Esophagus muscularis mucosa (tissue), 3 donors: ENCODE measurements around the gene SAMD1.

ENCODE experiments used
- POLR2A ChIP-seq: fragments of 450-650 bp; IDR thresholded peaks from one replicate; pipeline ENCODE4 v1.6.1; 2017; ENCODE audit warnings: antibody characterized with exemption, moderate library complexity, mild to moderate bottlenecking, low read depth
- POLR2AphosphoS5 ChIP-seq, 2 donors: sonication (generic); formaldehyde crosslinking; IDR thresholded peaks; one replicate each; pipeline ENCODE4 v1.6.1; 2017; ENCODE audit warnings: antibody characterized with exemption in 2 of 2
- TF ChIP-seq, protein P1 (sequence below), 3 experiments: fragments of 200-600 bp in 2 of 3; fragments of 450-650 bp in 1 of 3; sonication (generic) in 2 of 3; IDR thresholded peaks; one replicate each; pipeline ENCODE4 v1.5.1; 2017 to 2019; ENCODE audit warnings: antibody characterized with exemption in 3 of 3, mild to moderate bottlenecking in 2 of 3, moderate library complexity in 1 of 3

DNA sequence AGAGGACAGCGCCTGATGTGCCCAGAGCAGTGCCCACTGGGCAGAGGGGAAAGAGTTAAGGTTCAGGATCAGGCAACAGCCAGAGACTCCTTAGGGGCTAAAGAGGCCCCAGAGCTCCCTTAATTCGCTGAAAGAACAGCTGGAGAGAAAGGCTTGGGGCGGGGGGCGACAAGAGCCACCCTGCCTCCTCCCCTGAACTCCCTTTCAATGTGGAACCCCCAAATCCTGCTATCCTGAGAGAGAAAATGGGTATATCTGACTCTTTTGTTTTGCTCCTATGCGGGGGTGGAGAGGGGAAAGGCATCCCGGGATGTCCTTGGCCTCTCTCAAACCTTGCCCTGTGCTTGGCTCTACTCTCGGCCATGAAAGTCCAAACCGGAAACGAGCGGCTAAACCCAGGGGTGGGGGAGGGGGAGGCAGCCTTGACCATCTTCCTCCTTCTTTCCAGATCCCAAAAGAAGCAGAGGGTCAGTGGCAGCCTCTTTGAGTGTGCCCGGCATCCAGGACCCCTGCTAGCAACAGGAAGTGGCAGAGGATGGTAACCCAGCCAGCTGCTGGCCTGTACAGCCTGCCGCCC lies 22.3 kb upstream of the SAMD1 start:
- no peak for TF ChIP-seq POLR2AphosphoS5 (IDR thresholded peaks at IDR 0.05)
- TF ChIP-seq, protein P1, sequence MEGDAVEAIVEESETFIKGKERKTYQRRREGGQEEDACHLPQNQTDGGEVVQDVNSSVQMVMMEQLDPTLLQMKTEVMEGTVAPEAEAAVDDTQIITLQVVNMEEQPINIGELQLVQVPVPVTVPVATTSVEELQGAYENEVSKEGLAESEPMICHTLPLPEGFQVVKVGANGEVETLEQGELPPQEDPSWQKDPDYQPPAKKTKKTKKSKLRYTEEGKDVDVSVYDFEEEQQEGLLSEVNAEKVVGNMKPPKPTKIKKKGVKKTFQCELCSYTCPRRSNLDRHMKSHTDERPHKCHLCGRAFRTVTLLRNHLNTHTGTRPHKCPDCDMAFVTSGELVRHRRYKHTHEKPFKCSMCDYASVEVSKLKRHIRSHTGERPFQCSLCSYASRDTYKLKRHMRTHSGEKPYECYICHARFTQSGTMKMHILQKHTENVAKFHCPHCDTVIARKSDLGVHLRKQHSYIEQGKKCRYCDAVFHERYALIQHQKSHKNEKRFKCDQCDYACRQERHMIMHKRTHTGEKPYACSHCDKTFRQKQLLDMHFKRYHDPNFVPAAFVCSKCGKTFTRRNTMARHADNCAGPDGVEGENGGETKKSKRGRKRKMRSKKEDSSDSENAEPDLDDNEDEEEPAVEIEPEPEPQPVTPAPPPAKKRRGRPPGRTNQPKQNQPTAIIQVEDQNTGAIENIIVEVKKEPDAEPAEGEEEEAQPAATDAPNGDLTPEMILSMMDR (IDR thresholded peaks at IDR 0.05) = no peak
- TF ChIP-seq POLR2A = no peak
